Suprapubic skin (tissue), 4 donors: ENCODE measurements around the gene SPSB4. TPM values are rescaled to one million over a fixed set of nuclear protein-coding genes. Genes with fewer than 3 reads are reported as not detected.

Source experiments
- DNase-seq, 2 donors: peaks; one replicate each; pipeline ENCODE4 v3.0.0-alpha.2; 2019; ENCODE audit warnings: low spot score in 2 of 2
- H3K27ac ChIP-seq: fragments of 200-600 bp; sonication (generic); one replicate; pipeline ENCODE4 v1.5.1; 2019
- H3K27me3 ChIP-seq: fragments of 200-600 bp; sonication (generic); one replicate; pipeline ENCODE4 v1.5.1; 2019
- H3K36me3 ChIP-seq: fragments of 200-600 bp; sonication (generic); one replicate; pipeline ENCODE4 v1.5.1; 2019
- H3K4me1 ChIP-seq: fragments of 200-600 bp; sonication (generic); one replicate; pipeline ENCODE4 v1.5.1; 2019
- H3K4me3 ChIP-seq: fragments of 200-600 bp; sonication (generic); one replicate; pipeline ENCODE4 v1.5.1; 2019; ENCODE audit warnings: mild to moderate bottlenecking
- H3K9me3 ChIP-seq: fragments of 200-600 bp; sonication (generic); one replicate; pipeline ENCODE4 v1.5.1; 2019
- EP300 ChIP-seq: sonication (generic); formaldehyde crosslinking; IDR thresholded peaks from one replicate; pipeline ENCODE4 v1.6.1; 2017; ENCODE audit warnings: antibody characterized with exemption
- POLR2A ChIP-seq, 2 donors: fragments of 450-650 bp; IDR thresholded peaks; one replicate each; pipeline ENCODE4 v1.6.1; 2017; ENCODE audit warnings: antibody characterized with exemption in 2 of 2, mild to moderate bottlenecking in 2 of 2, moderate library complexity in 2 of 2
- POLR2AphosphoS5 ChIP-seq, 3 donors: sonication (generic); formaldehyde crosslinking; IDR thresholded peaks; one replicate each; pipeline ENCODE4 v1.6.1; 2017; ENCODE audit warnings: antibody characterized with exemption in 3 of 3
- WGBS: methylation state at CpG from one replicate; pipeline ENCODE4 v1.1.5; 2018; 5-methylcytosine and 5-hydroxymethylcytosine counted together
- total RNA-seq, 4 donors: library from RNA; depleted of rRNA; stranded (reverse); fragments of >200 nt; gene quantifications; one replicate each; pipeline ENCODE4 v1.1.0, GENCODE V29; 2016
- TF ChIP-seq, protein P1 (sequence below), 2 donors: fragments of 200-600 bp in 1 of 2; fragments of 450-650 bp in 1 of 2; sonication (generic) in 1 of 2; IDR thresholded peaks; one replicate each; pipeline ENCODE4 v1.5.1; 2016 to 2019; ENCODE audit warnings: antibody characterized with exemption in 2 of 2, mild to moderate bottlenecking in 1 of 2, moderate library complexity in 1 of 2

SPSB4 gene
- total RNA-seq, 4 donors from 2014 or later = 0.51 to 0.81 TPM; not detected in 2

DNA sequence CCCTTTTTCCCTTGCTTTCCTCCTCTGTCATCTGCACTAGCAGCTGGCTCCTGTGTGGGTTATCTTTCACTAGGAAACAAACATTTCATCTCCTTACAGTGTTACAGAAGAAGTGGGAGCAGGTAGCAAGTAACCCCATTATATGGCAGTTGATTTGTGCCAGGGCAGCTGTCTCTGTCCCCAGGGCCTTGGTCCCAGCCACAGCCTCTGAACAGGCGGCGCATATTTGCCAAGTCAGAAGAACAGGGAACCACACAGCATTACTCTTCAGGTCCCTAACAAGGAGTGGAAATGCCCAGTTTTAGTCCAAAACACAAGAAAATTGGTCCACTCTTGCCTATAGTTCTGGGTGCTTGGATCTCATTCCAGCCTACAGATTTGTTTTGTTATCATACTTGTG, 99.8 kb downstream of the SPSB4 start:
- DNase-seq = no peak
- no peak overlapping the region for H3K4me3 ChIP-seq
- no peak overlapping the region for H3K27ac ChIP-seq
- no peaks in the 10 kb centered on the region for H3K4me1 ChIP-seq
- no peaks in the 10 kb centered on the region for H3K27me3 ChIP-seq
- H3K36me3 ChIP-seq = no peaks in the 10 kb centered on the region
- 100% methylated on average over 2 of the region's 2 CpGs for WGBS
- TF ChIP-seq, protein P1, sequence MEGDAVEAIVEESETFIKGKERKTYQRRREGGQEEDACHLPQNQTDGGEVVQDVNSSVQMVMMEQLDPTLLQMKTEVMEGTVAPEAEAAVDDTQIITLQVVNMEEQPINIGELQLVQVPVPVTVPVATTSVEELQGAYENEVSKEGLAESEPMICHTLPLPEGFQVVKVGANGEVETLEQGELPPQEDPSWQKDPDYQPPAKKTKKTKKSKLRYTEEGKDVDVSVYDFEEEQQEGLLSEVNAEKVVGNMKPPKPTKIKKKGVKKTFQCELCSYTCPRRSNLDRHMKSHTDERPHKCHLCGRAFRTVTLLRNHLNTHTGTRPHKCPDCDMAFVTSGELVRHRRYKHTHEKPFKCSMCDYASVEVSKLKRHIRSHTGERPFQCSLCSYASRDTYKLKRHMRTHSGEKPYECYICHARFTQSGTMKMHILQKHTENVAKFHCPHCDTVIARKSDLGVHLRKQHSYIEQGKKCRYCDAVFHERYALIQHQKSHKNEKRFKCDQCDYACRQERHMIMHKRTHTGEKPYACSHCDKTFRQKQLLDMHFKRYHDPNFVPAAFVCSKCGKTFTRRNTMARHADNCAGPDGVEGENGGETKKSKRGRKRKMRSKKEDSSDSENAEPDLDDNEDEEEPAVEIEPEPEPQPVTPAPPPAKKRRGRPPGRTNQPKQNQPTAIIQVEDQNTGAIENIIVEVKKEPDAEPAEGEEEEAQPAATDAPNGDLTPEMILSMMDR (IDR thresholded peaks at IDR 0.05) = no peak
- TF ChIP-seq EP300 = no peak
- TF ChIP-seq POLR2AphosphoS5 (IDR thresholded peaks at IDR 0.05) = no peak
- TF ChIP-seq POLR2A (IDR thresholded peaks at IDR 0.05) = no peak
- no peaks in the 10 kb centered on the region for H3K9me3 ChIP-seq

DNA sequence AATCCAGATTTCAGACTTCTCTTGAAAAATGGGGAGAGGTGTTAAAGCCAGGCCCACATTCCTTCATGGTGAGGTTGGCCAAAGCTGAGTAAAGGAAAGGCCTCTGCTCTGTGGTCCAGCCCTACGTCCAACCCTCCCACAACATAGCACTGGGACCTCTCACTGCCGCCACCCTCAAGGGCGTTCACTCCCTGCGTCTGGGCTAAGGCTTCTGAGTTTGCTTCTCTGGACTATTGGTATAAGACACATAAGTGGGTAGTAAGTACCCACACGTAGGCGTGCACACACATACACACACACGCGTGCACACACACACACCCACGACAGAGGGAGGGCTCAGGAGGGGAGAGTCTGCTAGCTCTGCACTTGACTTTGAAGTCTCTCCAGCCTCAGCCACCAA, 100.3 kb downstream of the SPSB4 start:
- WGBS = 90% methylated on average over 9 of the region's 9 CpGs

DNA sequence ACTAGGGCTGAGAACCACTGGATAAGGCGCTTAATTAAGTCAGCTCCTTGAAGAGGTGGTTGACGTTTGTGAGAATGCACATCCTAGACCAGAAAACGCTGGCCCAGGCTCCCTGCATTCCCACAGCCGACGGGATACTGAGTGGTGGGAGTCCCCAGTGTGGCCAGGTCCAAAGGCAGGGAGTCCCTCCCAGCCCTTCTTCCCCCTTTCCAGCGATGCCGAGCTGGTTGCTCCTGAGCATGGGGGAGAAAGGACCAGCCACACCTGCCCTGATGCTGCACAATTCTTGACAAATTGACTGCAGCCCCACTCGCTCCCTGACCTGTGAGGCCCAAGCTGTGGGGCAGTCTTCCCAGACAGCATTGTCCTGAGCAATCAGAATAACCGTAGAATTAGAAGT, 101.0 kb downstream of the SPSB4 start:
- Histone ChIP-seq H3K4me1 (no peaks in the 10 kb centered on the region), H3K4me3 (no peak overlapping the region), H3K36me3 (no peaks in the 10 kb centered on the region), H3K27ac (no peak overlapping the region), H3K27me3 (no peaks in the 10 kb centered on the region), H3K9me3 (no peaks in the 10 kb centered on the region)
- TF ChIP-seq POLR2AphosphoS5 (IDR thresholded peaks at IDR 0.05) (no peak), EP300 (no peak), POLR2A (IDR thresholded peaks at IDR 0.05) (no peak)
- TF ChIP-seq, protein P1 (IDR thresholded peaks at IDR 0.05) = no peak
- DNase-seq = no peak
- WGBS = 69% methylated on average over 9 of the region's 9 CpGs

More for the DNA sequence above, 100.3 kb downstream of the SPSB4 start:
- DNase-seq = no peak
- Histone ChIP-seq H3K36me3 (no peaks in the 10 kb centered on the region), H3K27me3 (no peaks in the 10 kb centered on the region), H3K27ac (no peak overlapping the region), H3K9me3 (no peaks in the 10 kb centered on the region), H3K4me3 (no peak overlapping the region), H3K4me1 (no peaks in the 10 kb centered on the region)
- TF ChIP-seq, protein P1 (IDR thresholded peaks at IDR 0.05) = no peak
- no peak for TF ChIP-seq EP300
- TF ChIP-seq POLR2AphosphoS5 (IDR thresholded peaks at IDR 0.05) = no peak
- no peak for TF ChIP-seq POLR2A (IDR thresholded peaks at IDR 0.05)

DNA sequence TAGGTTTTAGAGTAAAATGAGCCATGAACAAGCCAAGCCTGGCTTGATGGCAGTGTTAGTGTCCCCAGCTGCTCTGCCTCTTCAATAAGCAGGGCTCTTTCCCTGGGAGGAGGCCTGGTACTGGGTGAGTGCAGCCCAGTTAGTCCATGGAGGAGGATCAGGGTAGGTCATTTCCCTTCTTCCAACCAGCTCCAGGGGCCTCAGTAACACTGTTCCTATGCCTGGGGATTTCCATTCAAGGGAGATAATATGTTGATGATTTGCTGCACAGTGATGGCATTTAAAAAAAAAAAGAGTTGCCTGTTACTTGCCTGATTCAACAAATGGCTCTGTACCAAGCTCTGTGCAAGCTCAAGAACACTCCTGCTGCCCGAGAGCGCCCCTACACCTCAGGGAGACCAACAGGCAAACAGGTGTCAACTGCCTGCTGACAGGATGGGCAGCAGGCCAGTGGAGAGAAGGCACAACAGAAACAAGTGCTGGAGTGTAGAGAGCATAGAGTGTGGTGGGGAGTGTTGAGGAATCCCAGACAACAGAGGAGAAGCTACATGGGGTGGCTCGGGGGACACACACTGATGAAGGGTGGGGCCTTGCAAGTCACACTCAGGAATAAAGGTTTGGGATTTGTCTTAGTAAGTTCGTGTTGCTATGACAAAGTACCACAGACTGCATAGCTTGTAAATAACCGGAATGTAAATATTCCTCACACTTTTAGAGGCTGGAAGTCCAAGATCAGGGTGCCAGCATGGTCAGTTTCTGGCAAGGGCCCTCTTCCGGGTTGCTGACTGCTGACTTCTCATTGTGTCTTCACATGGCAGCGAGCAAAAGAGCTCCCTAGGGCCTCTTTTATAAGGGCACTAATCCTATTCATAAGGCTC, 101.9 kb downstream of the SPSB4 start:
- no peaks in the 10 kb centered on the region for H3K36me3 ChIP-seq
- no peak for DNase-seq
- H3K9me3 ChIP-seq = no peaks in the 10 kb centered on the region
- H3K4me1 ChIP-seq = no peaks in the 10 kb centered on the region
- TF ChIP-seq POLR2AphosphoS5 (IDR thresholded peaks at IDR 0.05) (no peak), POLR2A (IDR thresholded peaks at IDR 0.05) (no peak), EP300 (no peak)
- TF ChIP-seq, protein P1 (IDR thresholded peaks at IDR 0.05) = no peak
- H3K27me3 ChIP-seq = no peaks in the 10 kb centered on the region
- no peak overlapping the region for H3K27ac ChIP-seq
- WGBS = 87% methylated on average over 7 of the region's 7 CpGs
- no peak overlapping the region for H3K4me3 ChIP-seq

DNA sequence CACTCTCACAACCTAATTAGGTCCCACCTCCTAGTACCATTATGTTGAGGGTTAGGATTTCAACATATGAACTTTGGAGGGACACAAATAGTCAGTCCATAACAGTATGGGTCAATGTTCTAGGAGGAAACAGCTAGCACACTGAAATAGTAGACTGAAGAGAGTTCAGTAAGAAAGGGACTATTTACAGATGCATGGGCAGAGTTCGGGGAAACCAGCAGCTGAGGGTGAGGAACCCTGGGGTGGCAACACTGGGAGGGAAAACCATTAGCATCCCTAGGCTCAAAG, 102.5 kb downstream of the SPSB4 start:
- no peaks in the 10 kb centered on the region for H3K4me1 ChIP-seq
- H3K27me3 ChIP-seq = no peaks in the 10 kb centered on the region
- H3K36me3 ChIP-seq = no peaks in the 10 kb centered on the region
- H3K9me3 ChIP-seq = no peaks in the 10 kb centered on the region
- TF ChIP-seq, protein P1 (IDR thresholded peaks at IDR 0.05) = no peak
- no peak for TF ChIP-seq POLR2A (IDR thresholded peaks at IDR 0.05)
- TF ChIP-seq EP300 = no peak
- no peak for TF ChIP-seq POLR2AphosphoS5 (IDR thresholded peaks at IDR 0.05)
- 79% methylated on average over 1 of the region's 1 CpG for WGBS
- no peak overlapping the region for H3K4me3 ChIP-seq
- H3K27ac ChIP-seq = no peak overlapping the region
- no peak for DNase-seq
